ENCODE data around the gene PHACTR1.

The PHACTR1 gene

GRCh38 chr6:12891595-12891994 lies 175.0 kb downstream of the PHACTR1 start:
- Histone ChIP-seq H3K4me3 (ENCODE audit: low read length) (no peak overlapping the region), H3K79me2 (ENCODE audit: low read length) (no peaks in the 10 kb centered on the region), H3K27me3 (ENCODE audit: low read depth, low read length) (peaks cover 12% of the 10 kb centered on the region; the same call in 1 of the 2 replicates), H3K4me1 (ENCODE audit: low read length) (no peaks in the 10 kb centered on the region), H2AFZ (ENCODE audit: low read depth, low read length) (no peak overlapping the region), H3K36me3 (replicated peaks; ENCODE audit: low read depth, low read length) (no peaks in the 10 kb centered on the region), H3K9me3 (ENCODE audit: insufficient read depth, low read length) (no peaks in the 10 kb centered on the region), H4K20me1 (ENCODE audit: insufficient read depth, low read length) (no peaks in the 10 kb centered on the region), H3K4me2 (ENCODE audit: low read length) (no peak overlapping the region), H3K9ac (ENCODE audit: low read length) (no peak overlapping the region), H3K27ac (ENCODE audit: low read length) (no peak overlapping the region)
- TF ChIP-seq CTCF (IDR thresholded peaks at IDR 0.05; ENCODE audit: low read depth, low read length), result no peak
- no peak for TF ChIP-seq EZH2phosphoT487 (IDR thresholded peaks at IDR 0.05; ENCODE audit: low read depth)

- Histone ChIP-seq H4K20me1 (ENCODE audit: insufficient read depth, low read length) (no peaks in the 10 kb centered on the region), H2AFZ (ENCODE audit: low read depth, low read length) (no peak overlapping the region), H3K36me3 (replicated peaks; ENCODE audit: low read depth, low read length) (no peaks in the 10 kb centered on the region), H3K4me1 (ENCODE audit: low read length) (no peaks in the 10 kb centered on the region), H3K4me3 (ENCODE audit: low read length) (no peak overlapping the region), H3K27me3 (ENCODE audit: low read depth, low read length) (peaks cover 16% of the 10 kb centered on the region; the same call in 1 of the 2 replicates), H3K79me2 (ENCODE audit: low read length) (no peaks in the 10 kb centered on the region), H3K4me2 (ENCODE audit: low read length) (no peak overlapping the region), H3K9ac (ENCODE audit: low read length) (no peak overlapping the region), H3K9me3 (ENCODE audit: insufficient read depth, low read length) (no peaks in the 10 kb centered on the region), H3K27ac (ENCODE audit: low read length) (no peak overlapping the region)
- no peak for TF ChIP-seq CTCF (IDR thresholded peaks at IDR 0.05; ENCODE audit: low read depth, low read length)
- no peak for TF ChIP-seq EZH2phosphoT487 (IDR thresholded peaks at IDR 0.05; ENCODE audit: low read depth)
Observed at GRCh38 chr6:12892151-12892550, 175.6 kb downstream of the PHACTR1 start.

- peaks cover 19% of the 10 kb centered on the region; the same call in 1 of the 2 replicates for H3K27me3 ChIP-seq (ENCODE audit: low read depth, low read length)
- no peaks in the 10 kb centered on the region for H3K9me3 ChIP-seq (ENCODE audit: insufficient read depth, low read length)
- no peak overlapping the region for H3K4me2 ChIP-seq (ENCODE audit: low read length)
- no peaks in the 10 kb centered on the region for H3K36me3 ChIP-seq (replicated peaks; ENCODE audit: low read depth, low read length)
- no peak for TF ChIP-seq CTCF (IDR thresholded peaks at IDR 0.05; ENCODE audit: low read depth, low read length)
- TF ChIP-seq EZH2phosphoT487 (IDR thresholded peaks at IDR 0.05; ENCODE audit: low read depth), result no peak
- H2AFZ ChIP-seq (ENCODE audit: low read depth, low read length), result no peak overlapping the region
- H3K4me3 ChIP-seq (ENCODE audit: low read length), result no peak overlapping the region
- H3K9ac ChIP-seq (ENCODE audit: low read length), result no peak overlapping the region
- no peak overlapping the region for H3K27ac ChIP-seq (ENCODE audit: low read length)
- no peaks in the 10 kb centered on the region for H3K4me1 ChIP-seq (ENCODE audit: low read length)
- H4K20me1 ChIP-seq (ENCODE audit: insufficient read depth, low read length), result no peaks in the 10 kb centered on the region
- H3K79me2 ChIP-seq (ENCODE audit: low read length), result no peaks in the 10 kb centered on the region
Observed at GRCh38 chr6:12893036-12893435, 176.5 kb downstream of the PHACTR1 start.

GRCh38 chr6:12895721-12896120 lies 179.2 kb downstream of the PHACTR1 start:
- no peaks in the 10 kb centered on the region for H3K79me2 ChIP-seq (ENCODE audit: low read length)
- no peak for TF ChIP-seq CTCF (IDR thresholded peaks at IDR 0.05; ENCODE audit: low read depth, low read length)
- TF ChIP-seq EZH2phosphoT487 (IDR thresholded peaks at IDR 0.05; ENCODE audit: low read depth), result no peak
- H3K9me3 ChIP-seq (ENCODE audit: insufficient read depth, low read length), result no peaks in the 10 kb centered on the region
- no peak overlapping the region for H3K27ac ChIP-seq (ENCODE audit: low read length)
- no peak overlapping the region for H3K9ac ChIP-seq (ENCODE audit: low read length)
- H2AFZ ChIP-seq (ENCODE audit: low read depth, low read length), result no peak overlapping the region
- no peak overlapping the region for H3K4me2 ChIP-seq (ENCODE audit: low read length)
- no peaks in the 10 kb centered on the region for H4K20me1 ChIP-seq (ENCODE audit: insufficient read depth, low read length)
- no peak overlapping the region for H3K4me3 ChIP-seq (ENCODE audit: low read length)
- H3K4me1 ChIP-seq (ENCODE audit: low read length), result peaks cover 9% of the 10 kb centered on the region; the same call in 1 of the 2 replicates
- H3K36me3 ChIP-seq (replicated peaks; ENCODE audit: low read depth, low read length), result no peaks in the 10 kb centered on the region
- H3K27me3 ChIP-seq (ENCODE audit: low read depth, low read length), result peaks cover 28% of the 10 kb centered on the region; the same call in 1 of the 2 replicates

Data from OCI-LY3 (cell line).